ENCODE results near the gene SIX2. TPM values are rescaled to one million over a fixed set of nuclear protein-coding genes. Genes with fewer than 3 reads are reported as not detected.

The SIX2 gene
- total and polyA plus RNA-seq, 4 donors = not detected

DNA sequence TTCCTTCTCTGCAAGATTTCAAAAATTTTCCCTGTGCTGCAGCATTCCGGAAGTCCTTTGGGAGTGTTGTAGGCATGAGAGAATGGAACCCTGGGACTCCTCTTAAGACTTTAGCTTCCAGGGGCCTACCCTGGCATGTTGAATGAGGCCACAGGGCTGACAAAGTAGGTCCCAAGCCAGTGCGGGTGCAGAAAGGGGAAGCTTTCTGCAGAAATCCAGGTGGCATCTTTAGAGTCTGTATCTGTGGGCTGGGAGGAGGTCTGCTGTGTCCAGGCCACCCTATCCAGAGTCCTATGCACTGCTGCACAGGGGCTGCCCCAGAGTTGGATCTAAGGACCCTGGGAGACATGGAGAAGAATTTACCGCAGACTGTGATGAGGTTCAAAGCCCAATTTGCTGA lies 1.9 kb upstream of the SIX2 start:
- Histone ChIP-seq H3K4me3 (ENCODE audit: low read depth in 1 of 3, low read length in 3 of 3) (no peak overlapping the region), H3K9ac (ENCODE audit: low read depth in 1 of 2, low read length in 2 of 2) (no peak overlapping the region), H3K27me3 (ENCODE audit: control insufficient read depth in 4 of 4, insufficient read depth in 4 of 4, low read length in 3 of 4) (peaks cover 6 to 51% (median 25%) of the 10 kb centered on the region in 4 donors), H3K27ac (ENCODE audit: low read depth in 1 of 2, low read length in 2 of 2) (no peak overlapping the region), H3K36me3 (ENCODE audit: control insufficient read depth in 4 of 4, insufficient read depth in 3 of 4, low read depth in 1 of 4, low read length in 3 of 4) (no peaks in the 10 kb centered on the region), H3K9me3 (ENCODE audit: control insufficient read depth in 4 of 4, low read length in 3 of 4) (peaks cover 0 to 5% (median 0%) of the 10 kb centered on the region in 4 donors), H3K4me1 (ENCODE audit: control insufficient read depth in 4 of 4, insufficient read depth in 4 of 4, low read length in 3 of 4) (peaks cover 29 to 39% (median 32%) of the 10 kb centered on the region in 4 donors)
- DNase-seq (ENCODE audit: low spot score) = no peak
- 51% methylated on average over 3 of the region's 3 CpGs for WGBS
- TF ChIP-seq, protein P1, sequence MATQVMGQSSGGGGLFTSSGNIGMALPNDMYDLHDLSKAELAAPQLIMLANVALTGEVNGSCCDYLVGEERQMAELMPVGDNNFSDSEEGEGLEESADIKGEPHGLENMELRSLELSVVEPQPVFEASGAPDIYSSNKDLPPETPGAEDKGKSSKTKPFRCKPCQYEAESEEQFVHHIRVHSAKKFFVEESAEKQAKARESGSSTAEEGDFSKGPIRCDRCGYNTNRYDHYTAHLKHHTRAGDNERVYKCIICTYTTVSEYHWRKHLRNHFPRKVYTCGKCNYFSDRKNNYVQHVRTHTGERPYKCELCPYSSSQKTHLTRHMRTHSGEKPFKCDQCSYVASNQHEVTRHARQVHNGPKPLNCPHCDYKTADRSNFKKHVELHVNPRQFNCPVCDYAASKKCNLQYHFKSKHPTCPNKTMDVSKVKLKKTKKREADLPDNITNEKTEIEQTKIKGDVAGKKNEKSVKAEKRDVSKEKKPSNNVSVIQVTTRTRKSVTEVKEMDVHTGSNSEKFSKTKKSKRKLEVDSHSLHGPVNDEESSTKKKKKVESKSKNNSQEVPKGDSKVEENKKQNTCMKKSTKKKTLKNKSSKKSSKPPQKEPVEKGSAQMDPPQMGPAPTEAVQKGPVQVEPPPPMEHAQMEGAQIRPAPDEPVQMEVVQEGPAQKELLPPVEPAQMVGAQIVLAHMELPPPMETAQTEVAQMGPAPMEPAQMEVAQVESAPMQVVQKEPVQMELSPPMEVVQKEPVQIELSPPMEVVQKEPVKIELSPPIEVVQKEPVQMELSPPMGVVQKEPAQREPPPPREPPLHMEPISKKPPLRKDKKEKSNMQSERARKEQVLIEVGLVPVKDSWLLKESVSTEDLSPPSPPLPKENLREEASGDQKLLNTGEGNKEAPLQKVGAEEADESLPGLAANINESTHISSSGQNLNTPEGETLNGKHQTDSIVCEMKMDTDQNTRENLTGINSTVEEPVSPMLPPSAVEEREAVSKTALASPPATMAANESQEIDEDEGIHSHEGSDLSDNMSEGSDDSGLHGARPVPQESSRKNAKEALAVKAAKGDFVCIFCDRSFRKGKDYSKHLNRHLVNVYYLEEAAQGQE (IDR thresholded peaks at IDR 0.05) = no peak
- TF ChIP-seq FOXA1 (IDR thresholded peaks at IDR 0.05) (no peak), HNF4G (IDR thresholded peaks at IDR 0.05) (no peak), NR2F2 (IDR thresholded peaks at IDR 0.05) (no peak), YY1 (IDR thresholded peaks at IDR 0.05) (no peak), CTCF (IDR thresholded peaks at IDR 0.05; ENCODE audit: low read depth, low read length, missing input control) (no peak), FOXA2 (IDR thresholded peaks at IDR 0.05) (no peak), JUND (IDR thresholded peaks at IDR 0.05) (no peak), ZBTB33 (IDR thresholded peaks at IDR 0.05) (no peak)

DNA sequence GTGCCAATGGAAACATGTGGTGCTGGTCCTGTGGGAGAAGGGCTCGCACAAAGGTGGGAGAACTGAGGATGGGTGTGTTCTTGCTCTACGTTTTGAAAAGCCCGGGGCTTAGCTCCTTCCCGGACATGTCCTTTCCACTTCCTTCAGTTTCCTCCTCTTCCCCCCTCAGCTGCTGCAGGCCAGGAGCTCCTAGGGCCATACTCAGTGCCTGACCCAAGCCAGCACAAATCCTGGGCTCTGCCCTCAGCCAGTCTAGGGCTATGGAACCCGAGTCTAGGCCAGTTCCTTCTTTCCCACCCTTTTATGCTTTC lies 1.4 kb upstream of the SIX2 start:
- H3K9me3 ChIP-seq (ENCODE audit: control insufficient read depth in 4 of 4, low read length in 3 of 4) = peaks cover 0 to 5% (median 0%) of the 10 kb centered on the region in 4 donors
- H3K27me3 ChIP-seq (ENCODE audit: control insufficient read depth in 4 of 4, insufficient read depth in 4 of 4, low read length in 3 of 4) = peaks cover 4 to 55% (median 28%) of the 10 kb centered on the region in 4 donors
- TF ChIP-seq MAX (IDR thresholded peaks at IDR 0.05) = no peak
- H3K36me3 ChIP-seq (ENCODE audit: control insufficient read depth in 4 of 4, insufficient read depth in 3 of 4, low read depth in 1 of 4, low read length in 3 of 4) = no peaks in the 10 kb centered on the region
- H3K4me3 ChIP-seq (ENCODE audit: low read depth in 1 of 3, low read length in 3 of 3) = no peak overlapping the region
- DNase-seq (ENCODE audit: low spot score) = no peak
- H3K9ac ChIP-seq (ENCODE audit: low read depth in 1 of 2, low read length in 2 of 2) = no peak overlapping the region
- peaks cover 29 to 43% (median 34%) of the 10 kb centered on the region in 4 donors for H3K4me1 ChIP-seq (ENCODE audit: control insufficient read depth in 4 of 4, insufficient read depth in 4 of 4, low read length in 3 of 4)
- 9% methylated on average over 5 of the region's 5 CpGs for WGBS
- H3K27ac ChIP-seq (ENCODE audit: low read depth in 1 of 2, low read length in 2 of 2) = no peak overlapping the region
